ENCODE measurements around the gene ZG16B. TPM values are rescaled to one million over a fixed set of nuclear protein-coding genes. Genes with fewer than 3 reads are reported as not detected.

ZG16B gene
- total RNA-seq, 1 experiment from 2014 or later: not detected

DNA sequence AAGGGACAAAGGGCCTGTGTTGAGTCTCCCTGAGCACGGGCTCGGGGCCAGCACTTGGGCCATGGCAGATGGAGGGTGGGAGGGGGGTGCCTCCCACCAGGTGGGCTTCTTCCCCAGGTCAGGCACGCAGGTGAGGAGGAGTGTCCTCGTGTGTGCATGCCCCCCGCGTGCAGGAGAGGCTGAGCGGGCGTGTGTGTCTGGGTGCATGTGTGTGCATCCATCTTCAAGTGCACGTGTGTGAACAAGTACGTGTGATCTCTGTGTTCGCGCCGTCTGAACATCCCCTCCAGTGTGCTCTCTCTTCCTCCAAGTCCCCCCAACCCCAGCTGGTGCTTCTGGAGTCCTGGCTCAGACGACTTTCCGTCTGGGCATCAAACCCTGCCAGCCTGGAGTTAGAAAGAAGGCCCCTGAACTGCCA, 2.7 kb upstream of the ZG16B start:
- no peaks in the 10 kb centered on the region for H3K4me1 ChIP-seq (ENCODE audit: insufficient read depth, low read length, poor library complexity, severe bottlenecking)
- no peaks in the 10 kb centered on the region for H3K9me3 ChIP-seq (ENCODE audit: low read depth, low read length, poor library complexity, severe bottlenecking)
- CTCF ChIA-PET: no interaction called here
- DNase-seq (ENCODE audit: low spot score): no peak
- no peak for TF ChIP-seq EZH2 (IDR thresholded peaks at IDR 0.05; ENCODE audit: borderline replicate concordance, low read depth, low read length, poor library complexity, severe bottlenecking)
- TF ChIP-seq, protein P1, sequence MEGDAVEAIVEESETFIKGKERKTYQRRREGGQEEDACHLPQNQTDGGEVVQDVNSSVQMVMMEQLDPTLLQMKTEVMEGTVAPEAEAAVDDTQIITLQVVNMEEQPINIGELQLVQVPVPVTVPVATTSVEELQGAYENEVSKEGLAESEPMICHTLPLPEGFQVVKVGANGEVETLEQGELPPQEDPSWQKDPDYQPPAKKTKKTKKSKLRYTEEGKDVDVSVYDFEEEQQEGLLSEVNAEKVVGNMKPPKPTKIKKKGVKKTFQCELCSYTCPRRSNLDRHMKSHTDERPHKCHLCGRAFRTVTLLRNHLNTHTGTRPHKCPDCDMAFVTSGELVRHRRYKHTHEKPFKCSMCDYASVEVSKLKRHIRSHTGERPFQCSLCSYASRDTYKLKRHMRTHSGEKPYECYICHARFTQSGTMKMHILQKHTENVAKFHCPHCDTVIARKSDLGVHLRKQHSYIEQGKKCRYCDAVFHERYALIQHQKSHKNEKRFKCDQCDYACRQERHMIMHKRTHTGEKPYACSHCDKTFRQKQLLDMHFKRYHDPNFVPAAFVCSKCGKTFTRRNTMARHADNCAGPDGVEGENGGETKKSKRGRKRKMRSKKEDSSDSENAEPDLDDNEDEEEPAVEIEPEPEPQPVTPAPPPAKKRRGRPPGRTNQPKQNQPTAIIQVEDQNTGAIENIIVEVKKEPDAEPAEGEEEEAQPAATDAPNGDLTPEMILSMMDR (conservative IDR thresholded peaks at IDR 0.05; ENCODE audit: low read depth, low read length): no peak
- no peak overlapping the region for H3K4me3 ChIP-seq (ENCODE audit: low read depth, low read length, poor library complexity, severe bottlenecking)
- H3K27me3 ChIP-seq (replicated peaks; ENCODE audit: insufficient read depth, low read depth, low read length, poor library complexity): no peaks in the 10 kb centered on the region
- BruUV-seq (replicated peaks): no TSS peak
- H3K27ac ChIP-seq (ENCODE audit: low read depth, low read length, poor library complexity, severe bottlenecking): no peak overlapping the region
- POLR2A ChIA-PET (ENCODE audit: low non-redundant PET): no interaction called here
- intact Hi-C loops (cut with micrococcal nuclease; ENCODE audit: unreplicated experiment): no loop called here
- no peaks in the 10 kb centered on the region for H3K36me3 ChIP-seq (ENCODE audit: insufficient read depth, low read length, poor library complexity, severe bottlenecking)

DNA sequence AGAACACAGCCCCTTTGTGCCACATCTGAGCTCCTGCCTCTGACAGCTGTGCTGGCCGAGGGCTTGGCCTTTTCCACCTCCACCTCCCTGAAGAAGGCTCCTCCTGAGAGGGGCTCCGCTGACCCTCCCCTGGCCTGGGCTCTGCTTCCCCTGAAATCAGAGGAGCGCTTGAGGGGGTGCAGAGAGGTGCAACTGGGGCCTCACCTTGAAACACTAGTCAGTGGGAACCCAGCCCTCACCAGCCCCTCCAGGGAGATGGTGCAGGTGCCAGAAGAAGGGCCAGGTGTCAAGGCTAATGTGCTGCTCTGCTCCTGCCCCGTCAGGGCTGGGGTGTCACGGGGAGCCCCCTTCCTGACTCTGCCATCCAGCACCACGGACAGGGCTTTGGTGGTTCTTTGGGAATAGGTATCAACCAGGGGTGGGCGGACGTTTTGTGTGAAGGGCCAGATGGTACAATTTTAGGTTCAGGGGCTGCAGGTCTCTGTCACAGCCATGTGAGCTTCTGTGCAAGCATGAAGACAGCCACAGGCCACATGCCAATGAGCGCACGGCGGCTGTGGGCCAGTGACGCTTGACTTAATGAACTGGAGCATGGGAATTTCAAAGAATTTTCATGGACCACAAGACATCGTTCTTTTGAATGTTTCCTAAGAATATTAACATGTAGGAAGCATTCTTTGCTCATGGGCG, 2.1 kb upstream of the ZG16B start:
- BruUV-seq (replicated peaks): no TSS peak
- CTCF ChIA-PET: no interaction called here
- H3K36me3 ChIP-seq (ENCODE audit: insufficient read depth, low read length, poor library complexity, severe bottlenecking): no peaks in the 10 kb centered on the region

DNA sequence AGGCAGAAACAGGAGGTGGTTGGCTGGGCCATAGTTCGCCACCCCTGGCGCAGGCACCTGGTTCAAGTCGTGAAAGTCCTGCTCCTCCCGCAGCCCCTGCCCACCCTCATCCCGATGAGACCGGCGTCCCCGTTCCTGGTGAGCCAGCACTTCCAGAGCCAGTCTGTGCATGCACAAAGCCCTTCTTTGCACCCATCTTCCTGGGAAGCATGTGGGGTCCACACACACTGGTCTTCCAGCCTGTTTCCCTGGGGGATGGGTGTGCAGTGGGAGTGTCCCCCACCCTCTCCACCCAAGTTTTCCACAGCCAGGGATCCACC, 1.6 kb upstream of the ZG16B start:
- POLR2A ChIA-PET (ENCODE audit: low non-redundant PET): no interaction called here
- no peaks in the 10 kb centered on the region for H3K36me3 ChIP-seq (ENCODE audit: insufficient read depth, low read length, poor library complexity, severe bottlenecking)
- CTCF ChIA-PET: no interaction called here
- no peaks in the 10 kb centered on the region for H3K27me3 ChIP-seq (replicated peaks; ENCODE audit: insufficient read depth, low read depth, low read length, poor library complexity)
- BruUV-seq (replicated peaks): no TSS peak
- H3K4me3 ChIP-seq (ENCODE audit: low read depth, low read length, poor library complexity, severe bottlenecking): no peak overlapping the region
- no peak overlapping the region for H3K27ac ChIP-seq (ENCODE audit: low read depth, low read length, poor library complexity, severe bottlenecking)
- no peak for DNase-seq (ENCODE audit: low spot score)
- TF ChIP-seq, protein P1 (conservative IDR thresholded peaks at IDR 0.05; ENCODE audit: low read depth, low read length): no peak
- TF ChIP-seq EZH2 (IDR thresholded peaks at IDR 0.05; ENCODE audit: borderline replicate concordance, low read depth, low read length, poor library complexity, severe bottlenecking): no peak
- intact Hi-C loops (cut with micrococcal nuclease; ENCODE audit: unreplicated experiment): no loop called here
- H3K4me1 ChIP-seq (ENCODE audit: insufficient read depth, low read length, poor library complexity, severe bottlenecking): no peaks in the 10 kb centered on the region
- no peaks in the 10 kb centered on the region for H3K9me3 ChIP-seq (ENCODE audit: low read depth, low read length, poor library complexity, severe bottlenecking)

More for the DNA sequence above, 2.1 kb upstream of the ZG16B start:
- H3K4me1 ChIP-seq (ENCODE audit: insufficient read depth, low read length, poor library complexity, severe bottlenecking): no peaks in the 10 kb centered on the region
- TF ChIP-seq, protein P1 (conservative IDR thresholded peaks at IDR 0.05; ENCODE audit: low read depth, low read length): no peak
- TF ChIP-seq EZH2 (IDR thresholded peaks at IDR 0.05; ENCODE audit: borderline replicate concordance, low read depth, low read length, poor library complexity, severe bottlenecking): no peak
- H3K9me3 ChIP-seq (ENCODE audit: low read depth, low read length, poor library complexity, severe bottlenecking): no peaks in the 10 kb centered on the region
- POLR2A ChIA-PET (ENCODE audit: low non-redundant PET): no interaction called here
- no peak for DNase-seq (ENCODE audit: low spot score)
- no peak overlapping the region for H3K4me3 ChIP-seq (ENCODE audit: low read depth, low read length, poor library complexity, severe bottlenecking)
- H3K27ac ChIP-seq (ENCODE audit: low read depth, low read length, poor library complexity, severe bottlenecking): no peak overlapping the region
- H3K27me3 ChIP-seq (replicated peaks; ENCODE audit: insufficient read depth, low read depth, low read length, poor library complexity): no peaks in the 10 kb centered on the region
- intact Hi-C loops (cut with micrococcal nuclease; ENCODE audit: unreplicated experiment): no loop called here
